GM18907 (cell line): ENCODE measurements around the gene TSPAN9.

Experiments used
- ATAC-seq: cut with Tn5 transposase; IDR thresholded peaks from one replicate; pipeline ENCODE4 v1.9.1; 2021; ENCODE audit warnings: mild to moderate bottlenecking, moderate library complexity; ENCODE audit not compliant: unreplicated experiment

Gene TSPAN9

GRCh38 chr12:3137814-3138445 is 60.8 kb downstream of the TSPAN9 start:
- ATAC-seq = no peak

GRCh38 chr12:3138941-3139511 is 61.8 kb downstream of the TSPAN9 start:
- ATAC-seq = no peak

- ATAC-seq = no peak
These were observed 62.6 kb downstream of the TSPAN9 start for GRCh38 chr12:3139760-3140159.

GRCh38 chr12:3140284-3140683 is 63.1 kb downstream of the TSPAN9 start:
- ATAC-seq = no peak

GRCh38 chr12:3141339-3142321 is 64.5 kb downstream of the TSPAN9 start:
- no peak for ATAC-seq

- no peak for ATAC-seq
These were observed 65.2 kb downstream of the TSPAN9 start for GRCh38 chr12:3142386-3142785.

GRCh38 chr12:3144495-3144894 is 67.3 kb downstream of the TSPAN9 start:
- ATAC-seq = no peak

- no peak for ATAC-seq
These were observed 67.9 kb downstream of the TSPAN9 start for GRCh38 chr12:3145033-3145432.

GRCh38 chr12:3145546-3146310 is 68.5 kb downstream of the TSPAN9 start:
- ATAC-seq = no peak

- no peak for ATAC-seq
These were observed 70.1 kb downstream of the TSPAN9 start for GRCh38 chr12:3147260-3147659.

GRCh38 chr12:3148366-3149000 is 71.3 kb downstream of the TSPAN9 start:
- ATAC-seq = no peak

GRCh38 chr12:3149515-3150307 is 72.5 kb downstream of the TSPAN9 start:
- no peak for ATAC-seq

GRCh38 chr12:3150308-3150670 is 73.1 kb downstream of the TSPAN9 start:
- no peak for ATAC-seq

GRCh38 chr12:3150931-3151835 is 74.0 kb downstream of the TSPAN9 start:
- no peak for ATAC-seq

GRCh38 chr12:3152011-3152511 is 74.9 kb downstream of the TSPAN9 start:
- ATAC-seq = no peak

GRCh38 chr12:3152892-3153291 is 75.7 kb downstream of the TSPAN9 start:
- ATAC-seq = no peak

- no peak for ATAC-seq
These were observed 76.8 kb downstream of the TSPAN9 start for GRCh38 chr12:3154006-3154405.

GRCh38 chr12:3155702-3156370 is 78.7 kb downstream of the TSPAN9 start:
- no peak for ATAC-seq
